HG03097 (cell line): ENCODE data around the gene SYT2.

Experiments
- ATAC-seq: cut with Tn5 transposase; IDR thresholded peaks from one replicate; pipeline ENCODE4 v1.9.1; 2021; ENCODE audit not compliant: unreplicated experiment, low FRiP score

The SYT2 gene

GRCh38 chr1:202706851-202707250 is 3.4 kb downstream of the SYT2 start:
- ATAC-seq, result no peak

DNA sequence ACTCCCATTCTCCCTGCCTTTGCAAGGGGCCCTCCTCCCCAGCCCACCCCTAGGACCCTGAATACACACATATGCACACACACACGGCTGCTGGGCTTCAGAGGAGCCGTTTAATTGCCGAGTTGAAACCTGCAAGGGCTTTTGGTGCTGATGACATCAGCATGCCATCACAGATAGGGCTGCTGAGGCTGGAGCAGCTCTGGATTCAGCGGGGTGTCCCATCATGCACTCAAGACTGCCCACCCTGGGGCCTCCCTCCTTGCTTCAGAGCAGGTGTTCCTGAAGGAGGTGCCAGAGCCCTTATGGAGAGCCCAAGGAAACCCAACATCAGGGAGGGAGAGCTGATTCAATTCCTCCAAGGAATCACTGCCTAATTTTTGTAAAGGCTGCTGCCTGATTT is 5.7 kb downstream of the SYT2 start:
- ATAC-seq, result no peak

DNA sequence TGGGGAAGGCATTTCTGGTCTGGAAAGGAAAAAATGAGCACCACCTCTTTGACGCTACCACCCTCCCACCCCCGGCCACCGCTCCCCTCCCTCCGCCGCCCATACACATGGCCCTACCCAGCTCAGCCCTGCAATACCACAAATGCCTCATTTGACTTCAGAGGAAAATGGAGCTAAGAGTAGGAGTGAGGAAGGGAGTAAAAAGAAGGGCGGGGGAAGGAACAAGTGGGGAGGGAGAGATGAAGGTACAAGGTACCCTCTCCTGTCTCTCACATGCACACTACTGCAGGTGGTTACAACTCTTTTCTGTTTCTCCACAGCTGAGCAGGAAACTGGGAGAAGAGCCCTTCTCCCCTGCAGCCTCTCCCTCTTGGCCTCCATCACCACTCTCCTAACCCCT is 7.1 kb downstream of the SYT2 start:
- ATAC-seq, result no peak

DNA sequence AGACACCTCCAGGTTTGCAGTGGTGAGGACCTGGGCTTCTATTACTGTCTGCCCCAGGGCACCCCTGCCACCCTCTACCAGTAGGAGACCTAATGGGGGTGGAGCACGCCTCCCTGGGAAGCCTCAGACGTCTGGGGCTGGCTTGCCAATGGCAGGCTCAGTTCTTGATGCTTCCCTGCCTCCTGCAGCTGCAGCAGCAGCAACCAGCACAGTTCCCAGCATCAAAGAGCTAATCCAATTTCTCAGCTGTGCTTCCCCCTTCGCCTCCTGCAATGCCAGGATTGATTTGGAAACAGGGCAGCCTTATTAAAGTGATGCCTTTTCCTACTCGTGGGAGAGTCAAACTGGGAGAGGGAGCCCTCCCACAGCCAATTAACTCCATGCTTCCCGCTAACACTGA is 8.2 kb downstream of the SYT2 start:
- no peak for ATAC-seq

DNA sequence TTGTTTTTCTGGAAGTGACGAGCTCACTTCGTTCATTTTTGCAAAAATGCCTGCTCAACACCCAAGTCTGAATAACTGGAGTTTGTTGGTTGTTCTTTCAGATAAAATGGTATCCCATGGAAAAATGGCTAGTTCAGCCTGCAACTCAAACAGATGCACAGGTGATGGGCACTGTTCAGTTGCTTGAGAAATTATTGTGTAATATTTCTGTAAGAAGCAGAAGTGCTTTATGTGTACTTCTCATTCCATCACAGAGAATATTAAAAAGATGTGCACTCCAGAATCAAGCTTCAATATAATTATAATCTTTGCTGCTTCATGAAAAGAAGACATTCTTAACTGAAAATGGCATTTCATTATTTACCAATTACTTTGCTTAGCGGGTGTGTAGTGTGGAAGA is 9.1 kb downstream of the SYT2 start:
- ATAC-seq, result no peak

DNA sequence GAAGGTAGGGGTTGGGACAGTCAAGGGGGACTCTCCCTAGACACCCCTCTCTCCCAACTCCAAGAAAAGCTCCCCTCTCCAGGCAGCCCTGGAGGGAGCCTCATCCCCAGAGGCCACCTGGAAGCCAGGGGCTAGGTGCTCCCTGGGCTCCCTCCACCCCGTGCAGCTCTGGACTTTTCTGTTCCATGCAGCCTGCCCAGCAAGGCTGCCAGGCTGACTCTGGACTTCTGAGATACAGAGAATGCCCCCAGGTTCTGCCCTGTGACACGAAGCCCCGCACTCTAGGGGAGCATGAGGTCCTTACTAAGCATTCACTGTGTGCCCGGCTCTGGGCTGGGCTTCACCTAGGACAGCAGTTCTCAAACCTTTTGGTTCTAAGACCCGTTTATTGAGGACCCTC is 10.2 kb downstream of the SYT2 start:
- ATAC-seq, result no peak

DNA sequence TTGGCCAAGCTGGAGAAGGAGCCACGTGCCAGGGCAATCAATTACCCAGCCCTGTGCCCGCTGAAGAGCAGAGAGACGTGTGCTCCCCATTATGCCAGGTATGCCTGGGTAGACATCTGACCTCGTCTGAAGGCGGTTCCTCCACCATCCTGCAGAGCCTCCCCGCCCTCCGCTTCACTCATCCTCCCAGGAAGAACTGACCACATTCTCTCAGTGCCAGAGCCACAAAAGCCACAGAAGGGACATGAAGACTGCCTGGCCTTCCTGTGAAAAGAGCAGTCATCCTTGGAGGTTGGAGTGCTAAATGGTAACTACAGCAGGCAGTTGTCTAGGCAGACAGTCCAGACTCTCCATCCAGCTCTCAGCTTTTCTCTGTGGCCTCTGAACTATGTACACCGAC is 12.0 kb downstream of the SYT2 start:
- ATAC-seq, result no peak

- no peak for ATAC-seq
Observed at GRCh38 chr1:202697038-202697437, 13.2 kb downstream of the SYT2 start.

- ATAC-seq, result no peak
Observed at GRCh38 chr1:202694314-202694713, 15.9 kb downstream of the SYT2 start.

GRCh38 chr1:202692959-202693555 is 17.2 kb downstream of the SYT2 start:
- ATAC-seq, result no peak

GRCh38 chr1:202691816-202692215 is 18.4 kb downstream of the SYT2 start:
- no peak for ATAC-seq

GRCh38 chr1:202689493-202690342 is 20.5 kb downstream of the SYT2 start:
- ATAC-seq, result no peak

GRCh38 chr1:202689082-202689481 is 21.2 kb downstream of the SYT2 start:
- no peak for ATAC-seq

DNA sequence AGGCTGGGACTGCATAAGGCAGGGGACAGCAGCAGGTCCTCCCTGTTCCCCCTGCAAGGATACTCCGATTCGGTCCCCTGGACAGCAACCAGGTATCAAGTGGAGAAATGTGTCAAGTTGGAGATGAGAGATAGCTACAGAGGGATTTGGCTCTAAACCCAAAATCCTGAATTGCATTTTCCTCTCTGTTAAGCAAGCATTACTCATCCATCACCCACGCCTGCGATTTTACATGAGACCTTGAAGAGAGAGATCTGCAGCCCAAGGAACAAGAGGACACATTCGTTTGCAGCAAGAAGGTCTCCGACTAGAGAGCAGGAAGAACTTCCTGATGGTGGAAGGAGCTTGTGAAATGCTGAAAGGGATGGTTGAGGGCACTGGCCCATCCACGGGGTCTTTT is 21.9 kb downstream of the SYT2 start:
- ATAC-seq, result no peak

GRCh38 chr1:202687798-202688197 is 22.5 kb downstream of the SYT2 start:
- ATAC-seq, result no peak

DNA sequence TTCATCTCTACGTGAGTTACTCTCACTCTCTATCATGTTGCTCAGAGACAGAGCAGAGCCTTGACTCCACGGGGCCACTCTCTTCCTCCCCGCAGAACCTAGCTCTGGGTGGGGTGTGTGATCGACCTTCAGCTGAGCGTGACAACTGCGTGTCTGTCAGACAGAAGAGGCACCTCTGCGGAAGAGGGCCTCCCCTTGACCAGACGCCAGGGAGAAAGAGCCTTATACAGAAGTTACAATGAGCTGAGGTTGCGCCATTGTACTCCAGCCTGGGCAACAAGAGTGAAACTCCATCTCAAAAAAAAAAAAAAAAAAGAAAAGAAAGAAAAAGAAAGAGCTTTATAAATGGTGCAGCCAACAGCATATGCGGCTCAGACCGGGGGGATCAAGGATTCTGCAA is 22.9 kb downstream of the SYT2 start:
- ATAC-seq, result no peak

- no peak for ATAC-seq
Observed at GRCh38 chr1:202685641-202686040, 24.6 kb downstream of the SYT2 start.

GRCh38 chr1:202684716-202685115 is 25.5 kb downstream of the SYT2 start:
- ATAC-seq, result no peak

DNA sequence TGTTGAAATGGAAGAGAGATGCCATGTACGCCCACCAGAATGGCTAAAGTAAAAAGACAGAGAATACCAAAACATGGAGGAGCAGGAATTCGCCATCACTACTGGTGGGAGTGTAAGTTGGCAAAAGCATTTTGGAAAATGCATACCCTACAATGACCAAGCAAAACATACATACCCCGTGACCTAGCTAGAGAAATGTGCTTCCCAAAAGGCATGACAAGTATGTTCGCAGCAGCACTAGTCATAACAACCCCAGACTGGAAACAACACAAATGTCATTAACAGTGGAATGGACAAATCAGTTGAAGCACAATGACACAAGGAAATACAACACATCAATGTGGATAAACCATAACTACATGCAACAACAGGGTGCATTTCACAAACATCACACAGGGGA is 27.2 kb downstream of the SYT2 start:
- no peak for ATAC-seq

DNA sequence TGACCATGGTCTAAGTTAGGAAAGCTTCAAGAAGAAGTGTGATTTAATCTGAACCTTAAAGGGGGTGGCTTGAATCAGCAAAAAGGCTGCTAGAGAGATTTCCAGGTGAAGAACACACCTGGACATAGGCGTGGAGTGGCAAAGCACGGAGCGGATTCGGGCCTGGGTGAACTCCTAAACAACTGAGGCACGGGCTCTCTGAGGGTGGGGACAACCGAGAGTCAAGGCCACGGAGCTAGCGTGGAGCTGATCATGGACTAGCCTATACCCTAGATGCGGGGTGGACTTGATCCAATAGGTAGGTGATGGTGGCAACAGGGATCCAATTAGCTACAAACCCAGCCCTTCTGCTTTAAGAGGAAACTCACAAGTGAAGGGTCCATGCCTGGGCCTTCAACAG is 27.8 kb downstream of the SYT2 start:
- ATAC-seq, result no peak

DNA sequence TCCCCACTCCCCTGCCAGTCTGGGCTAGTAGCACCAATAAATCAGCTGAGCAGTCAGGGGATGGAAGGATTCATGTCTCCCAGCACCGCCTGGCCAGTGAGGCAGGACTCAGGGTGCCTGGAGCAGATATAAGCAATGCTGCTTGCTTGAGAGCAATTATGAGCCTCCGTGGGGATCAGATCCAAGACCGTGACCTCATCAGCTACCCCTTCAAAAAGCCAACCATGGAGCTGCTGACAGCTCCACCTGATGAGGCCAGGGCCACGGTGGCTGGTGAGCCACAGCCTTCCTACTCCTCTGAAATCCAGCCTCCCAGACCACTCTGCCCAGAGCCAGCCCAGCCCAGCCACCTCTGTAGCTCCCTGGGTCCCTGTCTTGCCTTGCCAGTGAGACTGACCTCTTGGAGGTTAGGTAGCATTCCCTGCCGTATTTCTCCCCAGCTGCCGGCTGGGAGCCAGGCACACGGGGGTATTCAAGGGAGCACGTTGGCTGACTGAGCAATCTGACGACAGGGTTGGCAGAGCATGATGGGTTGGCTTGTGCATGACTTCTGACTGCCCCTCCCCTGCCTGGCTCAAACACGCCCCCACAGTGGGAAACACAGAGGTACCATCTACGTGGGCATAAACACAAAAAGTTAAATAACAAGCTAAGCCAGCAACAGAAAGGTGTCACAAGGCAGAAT is 28.4 kb downstream of the SYT2 start:
- ATAC-seq, result no peak
